IMR-90 (cell line): Measurements from ENCODE around the gene SEL1L3. TPM values are rescaled to one million over a fixed set of nuclear protein-coding genes. Genes with fewer than 3 reads are reported as not detected.

ENCODE experiments used
- ATAC-seq: fragments of 200-7000 bp; cut with Tn5 transposase; 2 replicates; pipeline ENCODE4 v1.9.1; 2020; ENCODE audit warnings: low read depth, mild to moderate bottlenecking, moderate library complexity
- BruUV-seq: library from RNA; stranded (reverse); fragments of 400-500 nt; replicated peaks from 2 replicates; lab custom pipeline; 2021; lab: Mats Ljungman, UMichigan
- CTCF ChIA-PET: fragments of 300-600 bp; formaldehyde crosslinking; extraction: SDS; loops from one replicate; lab custom pipeline; 2021; ENCODE audit warnings: antibody characterized with exemption; lab: Yijun Ruan, JAX
- POLR2A ChIA-PET: fragments of 300-600 bp; sonication (Branson Sonifier 250); formaldehyde crosslinking; loops from one replicate; lab custom pipeline; 2022; ENCODE audit warnings: antibody characterized with exemption; ENCODE audit not compliant: unreplicated experiment; lab: Charles Lee
- DNase-seq: peaks from one replicate; pipeline ENCODE4 v3.0.0; 2013
- H2AFZ ChIP-seq: replicated peaks from 2 replicates; pipeline ENCODE3; 2013; ENCODE audit warnings: low read length, mild to moderate bottlenecking; ENCODE audit not compliant: poor library complexity
- H2AK5ac ChIP-seq: 2 replicates; pipeline ENCODE4 v1.6.1; 2013; ENCODE audit warnings: low read depth, low read length, inconsistent platforms
- H2AK9ac ChIP-seq: replicated peaks from 2 replicates; pipeline ENCODE3; 2013; ENCODE audit warnings: mild to moderate bottlenecking, low read depth, low read length, moderate library complexity; ENCODE audit not compliant: poor library complexity
- H2BK120ac ChIP-seq: 2 replicates; pipeline ENCODE4 v1.6.1; 2013; ENCODE audit warnings: low read depth, low read length, inconsistent platforms
- H2BK15ac ChIP-seq: 3 replicates; pipeline ENCODE4 v1.6.1; 2013; ENCODE audit warnings: low read depth, low read length, inconsistent platforms
- H2BK20ac ChIP-seq: 2 replicates; pipeline ENCODE4 v1.6.1; 2013; ENCODE audit warnings: low read depth, mild to moderate bottlenecking, inconsistent platforms, low read length, moderate library complexity
- H2BK5ac ChIP-seq: 2 replicates; pipeline ENCODE4 v1.6.1; 2013; ENCODE audit warnings: mild to moderate bottlenecking, low read depth, low read length, inconsistent platforms; ENCODE audit not compliant: poor library complexity, severe bottlenecking
- H3K14ac ChIP-seq: replicated peaks from 2 replicates; pipeline ENCODE4 v1.6.1; 2013; ENCODE audit warnings: low read depth, low read length, inconsistent platforms
- H3K18ac ChIP-seq: 2 replicates; pipeline ENCODE4 v1.6.1; 2013; ENCODE audit warnings: low read depth, low read length, control low read depth
- H3K23ac ChIP-seq: 2 replicates; pipeline ENCODE4 v1.6.1; 2013; ENCODE audit warnings: low read depth, low read length, inconsistent platforms
- H3K27ac ChIP-seq: 2 replicates; pipeline ENCODE4 v1.5.1; 2013; ENCODE audit warnings: mild to moderate bottlenecking, control low read depth, low read length; ENCODE audit not compliant: insufficient read depth
- H3K27me3 ChIP-seq: 2 replicates; pipeline ENCODE4 v1.6.1; 2013; ENCODE audit warnings: low read length; ENCODE audit not compliant: control insufficient read depth, insufficient read depth
- H3K36me3 ChIP-seq: 2 replicates; pipeline ENCODE4 v1.6.1; 2013; ENCODE audit warnings: low read length, mixed read lengths; ENCODE audit not compliant: control insufficient read depth, insufficient read depth
- H3K4ac ChIP-seq: 2 replicates; pipeline ENCODE4 v1.6.1; 2013; ENCODE audit warnings: low read depth, low read length, inconsistent platforms
- H3K4me1 ChIP-seq: 2 replicates; pipeline ENCODE4 v1.6.1; 2013; ENCODE audit warnings: low read length, mixed read lengths; ENCODE audit not compliant: control insufficient read depth, insufficient read depth
- H3K4me2 ChIP-seq: 2 replicates; pipeline ENCODE4 v1.6.1; 2013; ENCODE audit warnings: low read depth, mild to moderate bottlenecking, control low read depth, low read length, moderate library complexity
- H3K4me3 ChIP-seq: 2 replicates; pipeline ENCODE4 v1.5.1; 2013; ENCODE audit warnings: low read depth, mild to moderate bottlenecking, control low read depth, low read length, moderate library complexity; ENCODE audit not compliant: insufficient read depth
- H3K56ac ChIP-seq: 2 replicates; pipeline ENCODE4 v1.6.1; 2013; ENCODE audit warnings: low read length, inconsistent platforms; ENCODE audit not compliant: insufficient read depth; ENCODE audit errors: extremely low read depth
- H3K79me1 ChIP-seq, 2 experiments: 2 replicates each; pipeline ENCODE4 v1.6.1; 2013; ENCODE audit warnings: low read length in 2 of 2, inconsistent platforms in 1 of 2, low read depth in 1 of 2
- H3K9ac ChIP-seq: 2 replicates; pipeline ENCODE4 v1.6.1; 2013; ENCODE audit warnings: low read depth, low read length, control low read depth
- H3K9me1 ChIP-seq: 2 replicates; pipeline ENCODE4 v1.6.1; 2013; ENCODE audit warnings: low read length, inconsistent platforms; ENCODE audit not compliant: insufficient read depth
- H3K9me3 ChIP-seq: 2 replicates; pipeline ENCODE4 v1.6.1; 2013; ENCODE audit warnings: low read length; ENCODE audit not compliant: control insufficient read depth, insufficient read depth
- H4K20me1 ChIP-seq: 2 replicates; pipeline ENCODE4 v1.6.1; 2013; ENCODE audit warnings: low read length, inconsistent platforms; ENCODE audit not compliant: insufficient read depth
- H4K5ac ChIP-seq: 2 replicates; pipeline ENCODE4 v1.6.1; 2013; ENCODE audit warnings: mild to moderate bottlenecking, low read depth, low read length, control low read depth
- H4K8ac ChIP-seq, 2 experiments: 2 replicates each; pipeline ENCODE4 v1.6.1; 2013; ENCODE audit warnings: low read depth in 2 of 2, low read length in 2 of 2, control low read depth in 1 of 2, inconsistent platforms in 1 of 2
- H4K91ac ChIP-seq: 2 replicates; pipeline ENCODE4 v1.6.1; 2013; ENCODE audit warnings: low read depth, low read length, inconsistent platforms; ENCODE audit not compliant: insufficient read depth
- BHLHE40 ChIP-seq: fragments of 150-350 bp; IDR thresholded peaks from 2 replicates; pipeline ENCODE4 v1.6.1; 2016; ENCODE audit warnings: mild to moderate bottlenecking, low read depth, low read length
- CEBPB ChIP-seq: IDR thresholded peaks from 2 replicates; pipeline ENCODE4 v1.6.1; 2012; ENCODE audit warnings: low read depth, low read length, improper control_type of control experiment
- CHD1 ChIP-seq: IDR thresholded peaks from 2 replicates; pipeline ENCODE4 v1.6.1; 2012; ENCODE audit warnings: low read depth, low read length, improper control_type of control experiment
- CTCF ChIP-seq: conservative IDR thresholded peaks from 2 replicates; pipeline ENCODE4 v1.5.1; 2012; ENCODE audit warnings: mild to moderate bottlenecking, low read depth, low read length, improper control_type of control experiment
- ELK1 ChIP-seq: fragments of 150-350 bp; IDR thresholded peaks from 2 replicates; pipeline ENCODE4 v1.6.1; 2016; ENCODE audit warnings: low read depth, mild to moderate bottlenecking, low read length, moderate library complexity, borderline replicate concordance
- FOS ChIP-seq: fragments of 150-350 bp; IDR thresholded peaks from 2 replicates; pipeline ENCODE4 v1.6.1; 2016; ENCODE audit warnings: low read depth, low read length
- MAFK ChIP-seq: IDR thresholded peaks from 2 replicates; pipeline ENCODE4 v1.6.1; 2012; ENCODE audit warnings: low read depth, low read length, improper control_type of control experiment
- MAZ ChIP-seq: IDR thresholded peaks from 2 replicates; pipeline ENCODE4 v1.6.1; 2012; ENCODE audit warnings: low read depth, mild to moderate bottlenecking, low read length, improper control_type of control experiment, moderate library complexity, borderline replicate concordance
- MXI1 ChIP-seq: IDR thresholded peaks from 2 replicates; pipeline ENCODE4 v1.6.1; 2012; ENCODE audit warnings: low read depth, mild to moderate bottlenecking, low read length, moderate library complexity, borderline replicate concordance
- NFE2L2 ChIP-seq: fragments of 150-350 bp; IDR thresholded peaks from 2 replicates; pipeline ENCODE4 v1.6.1; 2016; ENCODE audit warnings: low read depth, mild to moderate bottlenecking, low read length
- POLR2A ChIP-seq: IDR thresholded peaks from 2 replicates; pipeline ENCODE4 v1.6.1; 2012; ENCODE audit warnings: mild to moderate bottlenecking, low read depth, low read length
- RAD21 ChIP-seq: IDR thresholded peaks from 2 replicates; pipeline ENCODE4 v1.6.1; 2012; ENCODE audit warnings: low read length, improper control_type of control experiment
- RCOR1 ChIP-seq: IDR thresholded peaks from 2 replicates; pipeline ENCODE4 v1.6.1; 2012; ENCODE audit warnings: mild to moderate bottlenecking, low read length, improper control_type of control experiment; ENCODE audit not compliant: insufficient replicate concordance
- RFX5 ChIP-seq: IDR thresholded peaks from 2 replicates; pipeline ENCODE4 v1.8.0; 2012; ENCODE audit warnings: low read depth, mild to moderate bottlenecking, low read length, moderate library complexity
- SMC3 ChIP-seq: fragments of 150-350 bp; IDR thresholded peaks from 2 replicates; pipeline ENCODE4 v1.6.1; 2016; ENCODE audit warnings: low read depth, mild to moderate bottlenecking, antibody characterized with exemption, low read length, moderate library complexity
- USF2 ChIP-seq: fragments of 150-350 bp; IDR thresholded peaks from 2 replicates; pipeline ENCODE4 v1.6.1; 2017; ENCODE audit warnings: mild to moderate bottlenecking, antibody characterized with exemption, low read length, low read depth
- WGBS, 2 experiments: methylation state at CpG; one replicate each; pipeline versions ENCODE4 v1.1.5 to v1.1.7; 2013; ENCODE audit warnings: missing lambda C conversion rate in 2 of 2; ENCODE audit not compliant: insufficient read length in 1 of 2; ENCODE audit errors: extremely low coverage in 2 of 2; 5-methylcytosine and 5-hydroxymethylcytosine counted together
- dilution Hi-C: fragments of 300-500 bp; cut with HindIII; formaldehyde crosslinking; loops from one replicate; pipeline ENCODE4 v1.14.3; 2018; ENCODE audit warnings: low sequenced_read_pairs; ENCODE audit not compliant: unreplicated experiment
- in situ Hi-C: fragments of 300-500 bp; cut with MboI; formaldehyde crosslinking; loops from 3 replicates; pipeline ENCODE4 v1.14.3; 2019; ENCODE audit warnings: low sequenced_read_pairs, inconsistent platforms, mixed read lengths
- intact Hi-C: fragments of 100-400 bp; cut with micrococcal nuclease; formaldehyde crosslinking; loops from 2 replicates; pipeline ENCODE4 v1.10.0; 2022
- polyA plus RNA-seq, 3 experiments: library from polyadenylated mRNA; depleted of rRNA; stranded (reverse); fragments of >200 nt; gene quantifications; 2 replicates each; pipeline ENCODE4 v1.2.3, GENCODE V29; 2012; ENCODE audit warnings: low replicate concordance in 1 of 3
- total RNA-seq: library from RNA; depleted of rRNA; stranded (reverse); fragments of >200 nt; gene quantifications from 2 replicates; pipeline ENCODE4 v1.2.3, GENCODE V29; 2012

The SEL1L3 gene
- total and polyA plus RNA-seq, 2 of the 4 experiments (the other 2 are of a cell fraction): 16.4 to 43.7 TPM

GRCh38 chr4:25750874-25751273, 111.9 kb downstream of the SEL1L3 start:
- H3K4me3 ChIP-seq: no peak overlapping the region
- dilution Hi-C loops: no loop called here
- no peak overlapping the region for H2AFZ ChIP-seq
- no peak overlapping the region for H2AK9ac ChIP-seq
- BruUV-seq: no TSS peak
- H2BK15ac ChIP-seq: no peak overlapping the region
- H3K9me3 ChIP-seq: no peaks in the 10 kb centered on the region
- H2BK120ac ChIP-seq: no peak overlapping the region
- TF ChIP-seq NFE2L2: no peak
- no peak for TF ChIP-seq CEBPB
- no peak for TF ChIP-seq RFX5
- no peak for TF ChIP-seq CTCF
- no peak for TF ChIP-seq RAD21
- TF ChIP-seq CHD1: no peak
- no peak for TF ChIP-seq MXI1
- no peak for TF ChIP-seq MAZ
- TF ChIP-seq SMC3: no peak
- TF ChIP-seq MAFK: no peak
- TF ChIP-seq POLR2A: no peak
- no peak for TF ChIP-seq ELK1
- TF ChIP-seq FOS: no peak
- TF ChIP-seq USF2: no peak
- TF ChIP-seq RCOR1: no peak
- no peak for TF ChIP-seq BHLHE40
- ATAC-seq (no peak), DNase-seq (no peak)
- in situ Hi-C loops: no loop called here
- no CpG with 5 or more reads among the region's 4 CpGs for WGBS, 2 experiments
- H3K27me3 ChIP-seq: no peaks in the 10 kb centered on the region
- no peak overlapping the region for H2BK5ac ChIP-seq
- intact Hi-C loops: no loop called here
- no peak overlapping the region for H3K18ac ChIP-seq
- H3K23ac ChIP-seq: no peak overlapping the region
- POLR2A ChIA-PET: no interaction called here
- 0 out of 2 replicates have a peak, but pooled peaks cover 1% of the 10 kb centered on the region for H3K36me3 ChIP-seq
- no peaks in the 10 kb centered on the region for H4K20me1 ChIP-seq
- CTCF ChIA-PET: interaction anchor here (1.5 kb wide), 1 partner anchor 11 kb away, joined by 6 read pairs; no protein-coding TSS in a partner anchor
- H2BK20ac ChIP-seq: no peak overlapping the region
- H3K79me1 ChIP-seq: no peaks in the 10 kb centered on the region
- no peaks in the 10 kb centered on the region for H3K4me1 ChIP-seq
- H3K27ac ChIP-seq: no peak overlapping the region
- no peak overlapping the region for H3K14ac ChIP-seq
- no peak overlapping the region for H4K8ac ChIP-seq
- no peak overlapping the region for H3K4me2 ChIP-seq
- no peaks in the 10 kb centered on the region for H3K9me1 ChIP-seq
- H4K91ac ChIP-seq: no peak overlapping the region
- no peak overlapping the region for H4K5ac ChIP-seq
- H3K9ac ChIP-seq: no peak overlapping the region
- no peak overlapping the region for H3K4ac ChIP-seq
- no peak overlapping the region for H3K56ac ChIP-seq
- no peak overlapping the region for H2AK5ac ChIP-seq
